Measurements from ENCODE around the gene FYB2. TPM values are rescaled to one million over a fixed set of nuclear protein-coding genes. Genes with fewer than 3 reads are reported as not detected.
A peak's percentile ranks its signal among the peaks of the same experiment; 100 is the strongest.
"Not testable (repeated sequence)": the region's sequence is repeated elsewhere in the genome, so short reads cannot be mapped to it uniquely, and the experiment has no call there.

The FYB2 gene
- total and polyA plus RNA-seq, 5 experiments from 2014 or later: not detected

GRCh38 chr1:56777972-56778371 lies 41.2 kb downstream of the FYB2 start:
- ATAC-seq: no peak

GRCh38 chr1:56774732-56775131 lies 44.5 kb downstream of the FYB2 start:
- DNase-seq, H3K36me3 Mint-ChIP-seq, POLR2A ChIA-PET, H3K27ac Mint-ChIP-seq, H3K27me3 Mint-ChIP-seq, H3K9me3 Mint-ChIP-seq, ATAC-seq: not testable (repeated sequence)
- Mint-ChIP-seq H3K4me1 (peaks cover 0 to 14% (median 7%) of the 10 kb centered on the region in 4 donors), H3K4me3 (peak overlapping the region in 1 of 10 donors; percentile 1)

More at GRCh38 chr1:56777972-56778371, 41.2 kb downstream of the FYB2 start:
- no peaks in the 10 kb centered on the region for H3K9me3 Mint-ChIP-seq
- POLR2A ChIA-PET: no interaction called here
- peaks cover 0 to 4% (median 0%) of the 10 kb centered on the region in 5 donors for H3K27me3 Mint-ChIP-seq
- no peak for DNase-seq
- peaks cover 0 to 14% (median 7%) of the 10 kb centered on the region in 4 donors for H3K4me1 Mint-ChIP-seq
- peak overlapping the region in 1 of 10 donors; percentile 5 for H3K27ac Mint-ChIP-seq
- H3K36me3 Mint-ChIP-seq: no peaks in the 10 kb centered on the region
- H3K4me3 Mint-ChIP-seq: no peak overlapping the region

GRCh38 chr1:56774067-56774609 lies 45.1 kb downstream of the FYB2 start:
- peak overlapping the region in 8 of 10 donors; percentile 3 to 63 (median 37) for H3K4me3 Mint-ChIP-seq
- no peaks in the 10 kb centered on the region for H3K36me3 Mint-ChIP-seq
- POLR2A ChIA-PET: no interaction called here
- H3K27me3 Mint-ChIP-seq: peaks cover 0 to 5% (median 3%) of the 10 kb centered on the region in 5 donors
- no peak for DNase-seq
- H3K9me3 Mint-ChIP-seq: no peaks in the 10 kb centered on the region
- H3K27ac Mint-ChIP-seq: peak overlapping the region in 2 of 10 donors; percentile 7 to 50
- peaks cover 0 to 14% (median 7%) of the 10 kb centered on the region in 4 donors for H3K4me1 Mint-ChIP-seq
- no peak for ATAC-seq

- DNase-seq (no peak), ATAC-seq (no peak)
- peaks cover 0 to 11% (median 3%) of the 10 kb centered on the region in 5 donors for H3K27me3 Mint-ChIP-seq
- H3K36me3 Mint-ChIP-seq: no peaks in the 10 kb centered on the region
- H3K27ac Mint-ChIP-seq: peak overlapping the region in 2 of 10 donors; percentile 7 to 50
- peak overlapping the region in 8 of 10 donors; percentile 3 to 63 (median 37) for H3K4me3 Mint-ChIP-seq
- POLR2A ChIA-PET: no interaction called here
- no peaks in the 10 kb centered on the region for H3K9me3 Mint-ChIP-seq
- peaks cover 0 to 14% (median 7%) of the 10 kb centered on the region in 4 donors for H3K4me1 Mint-ChIP-seq
Observed at GRCh38 chr1:56773341-56774066, 45.7 kb downstream of the FYB2 start.

GRCh38 chr1:56771717-56772116 lies 47.5 kb downstream of the FYB2 start:
- POLR2A ChIA-PET: no interaction called here
- no peak for ATAC-seq
- H3K9me3 Mint-ChIP-seq: no peaks in the 10 kb centered on the region
- no peak overlapping the region for H3K4me3 Mint-ChIP-seq
- no peak for DNase-seq
- no peak overlapping the region for H3K27ac Mint-ChIP-seq
- H3K27me3 Mint-ChIP-seq: peaks cover 0 to 28% (median 5%) of the 10 kb centered on the region in 5 donors
- H3K36me3 Mint-ChIP-seq: no peaks in the 10 kb centered on the region
- H3K4me1 Mint-ChIP-seq: peaks cover 0 to 14% (median 7%) of the 10 kb centered on the region in 4 donors

- ATAC-seq: no peak
- Mint-ChIP-seq H3K27me3 (peaks cover 8 to 19% (median 13%) of the 10 kb centered on the region in 5 donors), H3K9me3 (no peaks in the 10 kb centered on the region), H3K27ac (no peak overlapping the region), H3K36me3 (no peaks in the 10 kb centered on the region), H3K4me1 (no peaks in the 10 kb centered on the region), H3K4me3 (no peak overlapping the region)
- DNase-seq: no peak
- POLR2A ChIA-PET: no interaction called here
Observed at GRCh38 chr1:56758794-56759193, 60.4 kb downstream of the FYB2 start.

- no peaks in the 10 kb centered on the region for H3K9me3 Mint-ChIP-seq
- ATAC-seq (no peak), DNase-seq (no peak)
- POLR2A ChIA-PET: no interaction called here
- H3K4me1 Mint-ChIP-seq: no peaks in the 10 kb centered on the region
- no peaks in the 10 kb centered on the region for H3K36me3 Mint-ChIP-seq
- no peak overlapping the region for H3K27ac Mint-ChIP-seq
- no peak overlapping the region for H3K4me3 Mint-ChIP-seq
- H3K27me3 Mint-ChIP-seq: peaks cover 8 to 21% (median 13%) of the 10 kb centered on the region in 5 donors
Observed at GRCh38 chr1:56758135-56758534, 61.1 kb downstream of the FYB2 start.

- POLR2A ChIA-PET: no interaction called here
- Mint-ChIP-seq H3K27me3 (peaks cover 14 to 41% (median 26%) of the 10 kb centered on the region in 5 donors), H3K36me3 (no peaks in the 10 kb centered on the region), H3K27ac (no peak overlapping the region), H3K4me3 (no peak overlapping the region), H3K9me3 (no peaks in the 10 kb centered on the region), H3K4me1 (no peaks in the 10 kb centered on the region)
- DNase-seq (no peak), ATAC-seq (no peak)
Observed at GRCh38 chr1:56755911-56756310, 63.3 kb downstream of the FYB2 start.

- Mint-ChIP-seq H3K27ac (no peak overlapping the region), H3K4me3 (no peak overlapping the region), H3K36me3 (no peaks in the 10 kb centered on the region), H3K4me1 (no peaks in the 10 kb centered on the region), H3K9me3 (no peaks in the 10 kb centered on the region), H3K27me3 (peaks cover 14 to 41% (median 26%) of the 10 kb centered on the region in 5 donors)
- POLR2A ChIA-PET: no interaction called here
- ATAC-seq (no peak), DNase-seq (no peak)
Observed at GRCh38 chr1:56754708-56755479, 64.3 kb downstream of the FYB2 start.

- no peak for ATAC-seq
- no peak for DNase-seq
- H3K4me1 Mint-ChIP-seq: no peaks in the 10 kb centered on the region
- H3K36me3 Mint-ChIP-seq: peaks cover 0 to 6% (median 0%) of the 10 kb centered on the region in 3 donors
- no peak overlapping the region for H3K27ac Mint-ChIP-seq
- H3K9me3 Mint-ChIP-seq: peaks cover 0 to 12% (median 0%) of the 10 kb centered on the region in 9 donors
- no peak overlapping the region for H3K4me3 Mint-ChIP-seq
- H3K27me3 Mint-ChIP-seq: peaks cover 0 to 6% (median 4%) of the 10 kb centered on the region in 5 donors
- POLR2A ChIA-PET: no interaction called here
Observed at GRCh38 chr1:56745231-56745630, 74.0 kb downstream of the FYB2 start.

- DNase-seq (no peak), ATAC-seq (no peak)
- H3K9me3 Mint-ChIP-seq: peaks cover 0 to 12% (median 4%) of the 10 kb centered on the region in 9 donors
- H3K36me3 Mint-ChIP-seq: no peaks in the 10 kb centered on the region
- POLR2A ChIA-PET: no interaction called here
- H3K4me1 Mint-ChIP-seq: no peaks in the 10 kb centered on the region
- no peak overlapping the region for H3K27ac Mint-ChIP-seq
- H3K4me3 Mint-ChIP-seq: no peak overlapping the region
- peaks cover 19 to 39% (median 23%) of the 10 kb centered on the region in 5 donors for H3K27me3 Mint-ChIP-seq
Observed at GRCh38 chr1:56728964-56729363, 90.2 kb downstream of the FYB2 start.

- no peak overlapping the region for H3K4me3 Mint-ChIP-seq
- H3K36me3 Mint-ChIP-seq: no peaks in the 10 kb centered on the region
- DNase-seq (no peak), ATAC-seq (no peak)
- H3K9me3 Mint-ChIP-seq: peaks cover 0 to 12% (median 1%) of the 10 kb centered on the region in 9 donors
- H3K27ac Mint-ChIP-seq: no peak overlapping the region
- H3K27me3 Mint-ChIP-seq: peaks cover 19 to 53% (median 23%) of the 10 kb centered on the region in 5 donors
- POLR2A ChIA-PET: no interaction called here
- no peaks in the 10 kb centered on the region for H3K4me1 Mint-ChIP-seq
Observed at GRCh38 chr1:56726706-56727105, 92.5 kb downstream of the FYB2 start.

- ATAC-seq (no peak), DNase-seq (no peak)
- H3K36me3 Mint-ChIP-seq: no peaks in the 10 kb centered on the region
- no peaks in the 10 kb centered on the region for H3K4me1 Mint-ChIP-seq
- H3K27me3 Mint-ChIP-seq: peaks cover 1 to 16% (median 7%) of the 10 kb centered on the region in 5 donors
- POLR2A ChIA-PET: no interaction called here
- H3K4me3 Mint-ChIP-seq: no peak overlapping the region
- H3K27ac Mint-ChIP-seq: no peak overlapping the region
- no peaks in the 10 kb centered on the region for H3K9me3 Mint-ChIP-seq
Observed at GRCh38 chr1:56719171-56719570, 100.0 kb downstream of the FYB2 start.
